Measurements from ENCODE around the gene DIP2C.

The DIP2C gene

DNA sequence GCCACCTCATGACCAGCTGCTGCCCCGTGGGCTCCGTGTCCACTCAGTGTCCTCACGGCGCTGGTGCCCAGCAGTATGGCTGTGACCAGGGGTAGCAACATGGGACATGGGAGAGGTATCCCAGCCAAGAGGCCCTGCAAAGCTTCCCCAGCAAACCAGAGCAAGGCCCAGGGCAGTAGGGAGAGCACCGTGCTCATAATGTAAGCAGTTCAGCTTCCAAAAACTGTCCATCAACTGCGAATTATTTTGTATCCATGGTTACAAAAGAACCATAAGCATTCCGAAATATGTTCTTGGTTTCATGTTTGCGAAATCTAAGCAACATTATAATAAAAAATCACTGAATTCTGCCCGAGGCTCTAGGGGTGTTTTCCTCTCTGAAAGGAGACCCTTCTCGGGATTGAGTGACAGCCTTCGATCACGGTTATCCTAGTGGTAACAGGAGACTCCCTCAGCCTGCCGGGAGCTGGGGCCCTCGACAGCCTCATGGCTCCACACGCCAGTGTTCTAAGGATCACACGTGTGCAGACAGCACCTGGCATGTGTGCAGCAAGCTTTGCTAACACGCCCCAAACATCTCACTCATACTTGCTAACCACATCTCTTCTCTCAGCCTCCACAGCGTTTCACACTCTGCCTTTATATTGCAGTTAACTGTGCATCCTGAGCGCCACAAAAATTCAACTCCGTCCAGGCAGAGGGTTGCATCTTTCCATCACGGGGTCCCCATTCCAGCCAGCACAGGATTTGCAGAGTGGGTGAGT is 117.6 kb downstream of the DIP2C start:
- DNase-seq (ENCODE audit: low read depth), result no peak

DNA sequence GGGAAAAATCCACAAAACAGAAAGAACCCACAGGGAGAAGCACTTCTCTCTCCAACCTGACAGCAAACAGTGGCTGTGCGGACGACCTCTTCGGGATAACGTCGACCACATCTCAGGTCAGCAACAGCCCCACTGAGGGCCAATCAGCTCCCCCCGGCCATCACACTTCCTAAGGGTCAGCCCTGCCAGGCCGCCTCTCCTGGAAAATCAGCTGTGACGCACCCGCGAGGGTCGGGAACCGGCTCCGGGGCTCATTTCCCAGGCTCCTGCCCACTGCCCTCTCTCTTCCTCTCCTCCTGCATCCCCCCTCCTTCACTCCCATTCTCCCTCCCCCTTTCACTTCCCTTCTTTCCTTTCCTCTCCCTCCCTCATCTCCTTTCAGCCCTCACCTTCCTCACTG is 118.3 kb downstream of the DIP2C start:
- DNase-seq (ENCODE audit: low read depth), result no peak

DNA sequence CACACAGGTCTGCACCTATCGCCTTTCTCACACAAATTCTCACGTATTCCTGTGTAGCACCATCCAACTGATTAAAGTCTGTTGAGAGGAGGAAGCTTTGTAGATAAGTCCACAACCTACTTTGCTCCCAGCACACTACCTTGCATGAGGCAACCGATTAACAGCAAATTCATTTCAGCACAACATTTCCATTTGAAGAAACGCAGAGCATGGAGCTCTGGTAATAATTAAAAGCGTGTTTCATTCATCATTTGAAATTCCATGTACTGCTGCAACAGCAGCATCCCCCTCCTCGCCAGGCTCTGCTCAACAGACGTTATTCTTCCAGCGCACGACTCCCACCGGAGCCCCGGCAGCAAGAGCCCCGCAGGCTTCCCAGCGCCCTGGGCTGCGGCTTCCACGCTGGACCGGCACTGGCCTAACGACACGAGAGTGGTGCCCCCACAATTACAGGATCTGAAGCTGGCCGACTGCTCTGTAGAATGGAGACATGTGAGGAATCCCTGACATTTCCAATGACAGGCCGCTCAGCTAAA is 118.8 kb downstream of the DIP2C start:
- no peak for DNase-seq (ENCODE audit: low read depth)

DNA sequence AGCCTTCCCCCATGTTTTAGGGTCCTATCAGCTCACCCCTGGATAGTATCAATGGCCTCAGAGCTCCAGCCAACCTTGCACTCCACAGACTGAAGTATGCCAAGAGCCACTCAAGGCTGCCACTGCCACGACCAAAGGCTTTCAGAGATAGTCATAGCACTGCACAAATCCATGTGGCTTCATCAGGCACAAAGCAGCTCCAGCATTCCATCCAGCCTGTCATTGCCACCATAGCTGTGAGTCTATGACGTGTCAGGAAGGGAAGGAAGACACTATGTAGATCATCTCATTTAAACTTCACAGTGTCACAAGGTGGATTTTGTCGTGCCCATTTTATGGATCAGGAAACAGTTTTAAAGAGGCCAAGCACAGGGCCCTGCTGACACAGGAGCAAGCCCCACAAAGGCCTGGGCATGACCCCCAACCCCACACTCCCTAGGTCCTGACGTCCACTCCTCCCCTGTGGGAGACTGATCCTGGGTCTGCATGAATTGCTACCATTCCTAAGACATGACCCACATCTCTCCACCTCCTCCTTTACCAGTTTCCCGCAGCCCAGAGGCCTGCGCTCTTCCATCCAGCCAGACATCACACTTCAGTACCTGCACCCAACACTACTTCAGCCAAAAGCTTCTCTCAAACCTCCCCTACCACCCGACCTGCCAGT is 119.4 kb downstream of the DIP2C start:
- no peak for DNase-seq (ENCODE audit: low read depth)

DNA sequence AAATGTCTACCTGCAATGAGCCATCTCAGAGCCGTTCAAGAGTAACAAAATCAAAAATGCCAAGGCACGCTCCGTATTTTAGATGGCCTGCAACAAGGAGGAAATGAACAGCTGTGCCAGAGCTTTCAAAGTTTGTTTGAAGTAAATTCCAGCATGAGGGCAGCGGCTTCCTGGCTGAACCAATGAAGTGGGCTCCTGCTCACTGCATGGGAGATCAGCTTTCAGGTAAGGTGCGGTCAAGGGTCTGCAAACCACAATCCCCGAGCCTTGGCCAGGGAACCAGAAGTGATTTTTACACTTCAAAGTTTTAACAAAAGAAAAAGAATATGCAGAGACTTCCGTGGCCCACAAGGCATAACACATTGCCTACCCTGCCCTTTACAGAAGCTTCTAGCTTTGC is 120.6 kb downstream of the DIP2C start:
- DNase-seq (ENCODE audit: low read depth), result no peak

DNA sequence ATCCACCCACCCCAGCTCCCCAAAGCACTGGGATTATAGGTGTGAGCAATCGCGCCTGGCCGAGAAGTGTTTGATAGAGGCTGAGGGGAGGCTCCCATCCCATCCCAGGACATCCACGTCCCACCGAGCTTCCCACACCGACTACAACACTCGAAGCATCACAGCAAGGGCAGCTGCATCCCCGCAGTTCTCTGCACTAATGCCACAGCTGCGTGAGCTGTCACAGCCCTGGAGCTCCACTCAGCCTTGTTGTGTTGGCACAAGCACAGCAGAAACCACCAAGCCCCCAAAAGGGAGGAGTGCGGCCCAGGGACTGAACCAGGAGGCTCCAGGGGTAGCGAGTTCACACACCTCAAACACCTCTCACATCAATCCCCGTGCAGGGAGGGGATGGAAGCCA is 121.6 kb downstream of the DIP2C start:
- no peak for DNase-seq (ENCODE audit: low read depth)

DNA sequence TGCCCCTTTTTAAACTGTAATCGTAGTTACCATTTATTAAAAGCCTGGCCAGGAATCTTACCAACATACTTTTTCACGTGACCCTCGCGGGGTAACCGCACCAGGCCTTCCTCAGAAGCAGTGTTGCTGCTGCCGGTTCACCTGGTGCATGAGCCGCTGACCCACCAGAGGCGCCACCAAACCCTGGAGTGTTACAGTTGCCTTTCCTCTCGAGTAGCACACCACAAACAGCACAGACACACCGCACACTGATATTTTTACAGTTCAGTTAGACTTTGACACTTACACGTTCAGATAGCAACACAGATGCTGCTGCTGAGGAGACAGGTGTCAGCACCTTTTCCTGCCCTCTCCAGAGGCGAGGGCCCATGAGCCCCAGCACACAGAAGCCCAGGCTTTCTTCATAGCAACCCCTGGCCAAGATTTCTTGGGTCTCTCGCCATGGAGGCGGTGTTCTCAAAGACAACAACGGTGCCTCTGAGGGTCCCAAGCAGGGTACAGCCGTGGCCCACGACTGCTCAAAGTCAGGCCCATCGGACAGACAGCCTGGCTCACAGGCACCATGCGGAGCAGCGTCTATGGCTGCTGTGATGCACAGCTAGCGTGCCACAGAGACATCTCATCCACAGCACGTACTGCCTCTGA is 123.1 kb downstream of the DIP2C start:
- no peak for DNase-seq (ENCODE audit: low read depth)

DNA sequence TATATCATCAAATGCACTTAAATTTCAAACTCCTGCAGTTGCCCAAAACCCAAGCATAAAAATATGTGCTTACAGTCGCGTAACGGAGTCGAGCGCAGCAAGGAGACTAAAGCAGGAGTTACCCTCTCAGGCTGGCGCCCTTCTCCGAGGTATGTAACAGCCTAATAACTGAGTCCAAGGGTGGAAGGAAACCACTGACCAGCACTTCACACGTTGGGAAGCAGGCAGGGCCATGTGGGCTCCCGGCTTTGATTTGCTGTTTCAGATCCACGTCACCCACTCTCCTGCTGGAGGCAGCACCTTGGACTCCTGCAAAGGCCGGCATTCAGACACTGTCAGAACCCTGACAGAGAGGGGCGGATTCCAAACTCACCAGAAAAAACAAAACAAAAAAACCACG is 123.8 kb downstream of the DIP2C start:
- no peak for DNase-seq (ENCODE audit: low read depth)

DNA sequence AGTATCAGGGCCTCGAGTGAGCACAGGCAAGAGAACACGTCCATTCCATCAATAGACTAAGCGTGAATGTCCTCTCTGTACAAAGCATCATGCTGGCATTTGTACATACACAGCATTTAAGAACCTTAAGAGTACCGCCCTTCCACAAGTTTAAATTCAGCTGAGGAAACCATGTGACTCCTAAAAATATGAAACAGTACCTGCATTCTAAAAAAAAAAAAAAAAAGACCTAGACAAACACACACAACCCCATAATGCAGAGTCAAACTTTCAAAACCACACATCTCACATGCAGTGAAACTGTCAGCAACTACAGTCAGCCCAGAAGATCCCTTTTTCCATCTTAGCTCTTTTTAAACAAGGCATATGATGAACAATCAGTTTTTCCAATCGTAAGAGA is 124.3 kb downstream of the DIP2C start:
- no peak for DNase-seq (ENCODE audit: low read depth)

DNA sequence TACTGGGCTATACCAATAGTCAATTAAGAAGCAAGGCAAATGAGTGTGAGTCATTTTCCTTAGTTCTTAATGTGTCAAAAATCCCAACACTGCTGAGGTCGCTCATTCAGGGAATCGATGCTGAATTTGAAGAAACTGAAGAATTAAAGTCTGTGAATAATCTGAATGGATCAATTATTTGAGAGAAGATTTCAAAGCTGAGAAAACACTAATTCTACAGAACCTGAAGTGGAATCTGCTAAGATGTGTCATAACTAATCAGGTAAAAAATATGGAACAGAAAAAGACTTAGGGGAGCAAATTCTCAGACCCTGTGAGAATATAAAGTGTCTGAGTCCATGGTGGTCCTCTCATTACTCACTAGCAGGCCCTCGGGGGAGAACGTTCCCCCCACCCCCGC is 125.6 kb downstream of the DIP2C start:
- DNase-seq (ENCODE audit: low read depth), result no peak

DNA sequence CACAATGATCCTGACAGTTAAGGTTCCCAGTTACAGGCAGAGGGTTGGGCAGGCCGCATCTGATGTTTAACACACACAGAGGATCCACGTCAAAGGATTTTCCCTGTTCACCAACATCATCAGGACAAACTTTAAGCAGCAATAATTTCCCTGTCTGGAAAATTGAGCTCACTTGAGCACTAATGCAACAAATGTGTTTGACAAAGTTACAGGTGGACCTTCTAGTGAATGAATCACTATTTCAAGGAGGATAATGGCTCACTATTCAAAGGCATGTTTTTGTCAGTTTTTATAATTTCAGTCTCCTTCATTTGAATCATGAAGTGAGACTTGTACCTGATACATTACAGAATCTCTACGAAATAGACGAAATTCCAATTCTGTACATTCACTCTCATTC is 127.3 kb downstream of the DIP2C start:
- no peak for DNase-seq (ENCODE audit: low read depth)

DNA sequence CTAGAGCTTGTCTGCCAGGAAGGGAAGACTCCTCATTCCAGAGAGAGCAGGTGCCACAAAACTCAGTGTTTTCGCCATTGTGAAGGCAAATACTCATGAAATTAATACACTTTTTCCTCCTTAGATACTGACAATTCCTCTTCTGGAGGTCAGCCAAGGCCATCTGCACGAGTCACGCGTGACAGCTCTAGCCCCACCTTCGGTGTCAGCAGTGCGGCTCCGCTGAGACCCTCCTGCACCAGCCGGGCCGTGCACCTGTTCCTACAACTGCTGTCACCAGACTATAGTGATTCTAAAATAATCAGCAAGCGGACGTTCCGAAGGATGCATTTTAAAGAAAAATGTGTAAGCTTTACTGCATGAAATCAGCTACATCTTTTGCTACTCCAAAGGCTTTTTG is 127.7 kb downstream of the DIP2C start:
- DNase-seq (ENCODE audit: low read depth), result no peak

DNA sequence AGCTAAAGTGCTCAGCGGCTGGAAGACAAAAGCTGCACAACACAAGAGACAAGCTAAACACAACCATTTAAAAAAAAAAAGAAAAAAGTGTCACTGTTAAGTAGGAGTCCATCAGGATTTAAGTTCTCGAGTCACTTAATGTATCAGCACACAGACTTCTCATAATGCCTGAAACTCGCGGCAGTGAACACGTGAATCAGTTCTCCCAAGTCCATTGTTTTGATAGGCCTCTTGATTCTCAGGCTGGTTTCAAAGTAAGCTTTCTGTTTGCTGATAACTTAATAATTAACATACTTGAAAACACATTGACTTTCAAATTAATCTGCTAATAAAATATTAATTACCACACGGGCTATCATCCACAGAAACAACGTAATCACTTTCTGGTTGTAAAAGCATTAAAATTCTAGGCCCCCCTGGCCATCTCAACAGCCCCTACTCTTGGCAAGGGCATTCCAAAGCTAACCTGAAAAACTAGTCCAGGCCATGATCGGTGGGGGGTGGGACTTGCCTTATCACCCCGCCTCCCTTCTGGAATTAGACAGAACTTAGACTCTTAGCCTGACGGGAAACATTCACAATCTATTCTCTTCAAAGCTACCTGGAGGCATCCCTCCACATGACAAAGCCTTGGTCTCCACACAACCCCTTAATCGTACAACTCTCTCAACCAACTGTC is 129.0 kb downstream of the DIP2C start:
- DNase-seq (ENCODE audit: low read depth), result no peak

DNA sequence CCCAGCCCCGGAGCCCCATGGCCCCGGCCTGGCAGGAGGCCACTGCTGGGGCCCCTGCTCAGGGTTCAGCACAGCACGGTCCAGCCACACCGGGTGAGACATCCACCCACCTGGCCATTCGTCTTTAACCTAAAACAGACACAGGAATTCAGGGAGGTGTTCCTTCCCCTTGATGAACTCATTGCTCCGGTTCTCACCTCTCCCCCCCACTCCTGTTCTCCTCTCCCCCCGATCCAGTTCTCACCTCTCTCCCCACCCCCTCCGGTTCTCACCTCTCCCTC is 129.8 kb downstream of the DIP2C start:
- DNase-seq (ENCODE audit: low read depth), result no peak

DNA sequence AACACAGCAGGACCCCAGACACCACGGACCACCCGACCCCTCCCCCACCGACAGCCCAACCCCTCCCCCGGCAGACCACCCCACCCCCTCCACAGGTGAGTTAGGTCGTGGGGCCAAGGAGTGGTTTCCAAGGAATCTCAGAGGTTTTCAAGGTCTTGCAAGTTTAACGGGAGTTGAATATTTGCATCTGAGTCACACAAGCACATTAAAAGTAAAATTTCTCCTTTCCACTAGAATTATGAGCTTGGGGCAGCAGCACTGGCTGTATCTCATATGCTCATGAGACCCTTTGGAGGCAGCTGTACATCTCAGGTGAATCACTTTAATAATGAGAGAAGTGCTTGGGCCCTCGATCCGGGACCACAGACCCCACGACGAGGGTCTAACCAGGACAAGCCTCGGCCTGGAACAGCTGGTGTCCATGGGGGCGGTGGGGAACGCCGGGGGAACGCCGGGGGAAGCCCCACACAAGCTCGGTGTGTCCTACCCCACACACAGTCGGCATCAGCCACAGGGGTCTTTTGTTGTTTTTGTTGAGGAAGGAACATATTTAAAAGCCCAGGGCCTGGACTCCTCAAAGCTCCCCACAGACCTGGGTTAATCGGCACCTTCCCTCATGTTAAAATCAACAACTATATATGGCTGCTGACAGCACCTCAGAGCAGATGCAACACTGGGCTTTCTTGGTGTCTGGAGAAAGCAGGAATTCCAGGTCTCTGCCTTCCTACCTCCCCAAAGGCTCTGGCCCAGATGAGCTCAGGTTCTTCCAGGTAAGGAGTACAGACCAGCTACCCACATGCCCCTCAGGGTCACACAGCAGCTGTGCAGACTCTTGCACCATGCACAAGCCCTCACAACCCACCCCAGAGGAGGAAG is 130.3 kb downstream of the DIP2C start:
- no peak for DNase-seq (ENCODE audit: low read depth)

DNA sequence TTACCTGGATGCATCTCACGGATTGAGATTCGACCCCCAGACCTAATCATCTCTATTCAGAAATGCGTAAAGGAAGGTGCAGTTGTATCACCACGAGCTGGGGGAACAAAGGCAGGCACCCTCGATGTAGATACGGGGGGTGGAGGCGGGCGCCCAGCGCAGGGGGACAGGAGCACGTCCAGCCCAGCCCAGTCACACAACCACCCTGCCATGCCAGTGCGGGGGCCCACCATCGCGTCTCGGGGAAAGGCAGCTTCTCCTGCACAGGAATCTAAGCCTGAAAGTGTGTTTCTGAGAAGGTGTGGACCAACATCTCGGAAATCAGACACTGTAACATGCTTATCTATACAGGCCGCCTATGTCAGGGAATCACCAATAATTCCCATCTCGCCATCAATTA is 131.1 kb downstream of the DIP2C start:
- DNase-seq (ENCODE audit: low read depth), result no peak

DNA sequence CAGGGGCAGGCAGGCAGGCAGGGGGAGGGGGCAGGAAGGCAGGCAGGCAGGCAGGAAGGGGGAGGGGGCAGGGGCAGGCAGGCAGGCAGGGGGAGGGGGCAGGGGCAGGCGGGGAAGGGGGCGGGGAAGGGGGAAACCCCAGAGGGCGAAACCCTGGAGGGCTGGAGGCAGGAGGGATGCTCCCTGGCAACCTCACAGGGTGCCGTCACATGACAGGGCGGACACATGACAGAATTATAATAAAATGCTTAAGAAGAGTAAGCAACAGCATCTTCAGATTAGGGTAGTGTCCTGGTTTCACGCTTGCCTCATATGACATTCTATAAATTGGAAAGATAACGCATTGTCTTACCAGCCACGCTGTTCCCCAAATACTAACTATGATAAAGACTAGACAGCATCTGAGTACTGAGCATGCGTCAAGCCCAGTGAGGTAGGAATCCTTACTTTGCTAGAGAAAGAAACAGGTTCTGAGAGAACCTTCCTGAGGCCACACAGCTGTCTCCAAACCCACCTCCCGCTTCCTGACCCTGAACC is 131.6 kb downstream of the DIP2C start:
- no peak for DNase-seq (ENCODE audit: low read depth)

DNA sequence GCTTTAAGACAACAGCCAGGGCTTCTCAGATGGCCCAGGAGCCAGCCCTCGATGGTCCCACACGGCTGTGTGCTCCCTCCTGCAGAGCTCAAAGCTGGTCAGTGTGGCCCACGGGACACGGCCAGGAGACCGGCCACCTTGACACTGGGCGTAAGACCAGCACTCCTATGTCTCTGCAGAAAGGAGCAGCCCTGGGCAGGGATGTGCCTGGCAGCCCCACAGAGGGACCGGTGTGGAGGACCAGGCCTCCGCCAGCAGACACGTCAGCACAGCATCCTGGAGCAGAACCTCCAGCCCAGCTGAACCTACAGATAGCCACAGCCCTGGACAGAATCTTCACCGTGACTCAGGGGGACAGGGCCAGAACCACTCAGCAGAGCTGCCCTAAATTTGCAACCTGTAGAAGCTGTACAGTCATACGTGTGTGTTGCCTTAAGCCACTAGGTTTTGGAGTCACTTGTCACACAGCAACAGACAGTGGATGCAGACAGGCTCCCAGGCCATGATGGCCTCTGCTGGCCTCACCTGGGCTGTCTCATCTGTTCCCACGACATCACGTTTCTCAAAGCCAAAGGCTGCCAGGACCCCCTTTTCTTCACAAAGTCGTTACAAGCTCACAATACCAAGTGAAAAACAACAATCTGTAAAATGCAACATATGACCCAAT is 132.4 kb downstream of the DIP2C start:
- DNase-seq (ENCODE audit: low read depth), result no peak

DNA sequence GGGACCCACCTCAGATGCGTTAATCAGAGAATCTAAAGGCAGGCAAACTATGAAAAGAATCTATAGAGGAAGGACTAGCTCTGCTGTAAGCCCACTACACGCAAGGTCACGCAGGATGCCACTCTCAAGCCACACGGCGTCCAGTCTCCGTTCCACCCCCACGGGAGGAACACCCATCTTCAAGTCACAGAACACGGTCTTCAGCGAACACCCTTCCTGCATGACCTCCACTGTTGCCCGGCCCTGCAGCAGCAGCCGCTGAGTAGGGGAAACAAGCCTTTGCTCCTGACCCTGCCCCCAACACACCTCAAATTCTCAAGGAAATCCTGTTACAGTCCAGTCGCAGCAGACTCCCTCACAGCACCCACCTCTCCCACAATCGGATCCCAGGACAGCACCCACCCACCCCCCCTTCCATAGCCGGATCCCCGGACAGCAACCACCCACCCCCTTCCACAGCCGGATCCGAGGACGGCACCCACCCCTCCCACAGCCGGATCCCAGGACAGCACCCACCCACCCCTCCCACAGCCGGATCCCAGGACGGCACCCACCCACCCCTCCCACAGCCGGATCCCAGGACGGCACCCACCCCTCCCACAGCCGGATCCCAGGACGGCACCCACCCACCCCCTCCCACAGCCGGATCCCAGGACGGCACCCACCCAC is 133.7 kb downstream of the DIP2C start:
- no peak for DNase-seq (ENCODE audit: low read depth)

DNA sequence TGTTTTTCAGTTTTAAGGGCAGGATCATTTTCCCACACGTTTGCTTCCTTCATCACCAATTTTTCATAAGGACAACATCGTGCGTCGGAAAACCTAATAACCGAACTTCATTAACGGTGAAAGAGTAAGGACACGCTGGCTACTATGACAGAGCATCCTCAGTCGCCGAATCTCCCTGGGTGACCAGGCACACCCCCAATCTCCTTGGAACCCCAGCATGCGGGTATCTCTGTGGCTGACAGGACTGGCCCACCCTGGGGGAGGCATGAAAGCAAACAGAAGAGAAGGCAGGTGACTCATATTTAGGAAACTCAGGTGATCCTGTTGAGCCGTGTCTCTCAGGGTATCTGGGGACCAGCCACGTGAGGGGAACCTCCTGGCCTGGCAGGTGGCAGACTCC is 134.2 kb downstream of the DIP2C start:
- DNase-seq (ENCODE audit: low read depth), result no peak

All from activated gamma-delta T cell treated with anti-CD3 and anti-CD28 coated beads, Interleukin-2, amount 50 U/mL, for 16 hours (primary cell).